HG02798 (cell line): ENCODE measurements around the gene LPIN1.
"Not testable (repeated sequence)": the region's sequence is repeated elsewhere in the genome, so short reads cannot be mapped to it uniquely, and the experiment has no call there.

Experiments
- ATAC-seq: cut with Tn5 transposase; IDR thresholded peaks from one replicate; pipeline ENCODE4 v1.9.1; 2021; ENCODE audit warnings: mild to moderate bottlenecking; ENCODE audit not compliant: unreplicated experiment, poor library complexity

Gene LPIN1

GRCh38 chr2:11828933-11829323, 82.5 kb downstream of the LPIN1 start:
- no peak for ATAC-seq

GRCh38 chr2:11829324-11829946, 83.0 kb downstream of the LPIN1 start:
- peak; percentile 31 for ATAC-seq

- ATAC-seq: peak; percentile 79
Measured at GRCh38 chr2:11829947-11830707, 83.7 kb downstream of the LPIN1 start.

GRCh38 chr2:11830708-11831301, 84.4 kb downstream of the LPIN1 start:
- no peak for ATAC-seq

- no peak for ATAC-seq
Measured at GRCh38 chr2:11831415-11831814, 85.0 kb downstream of the LPIN1 start.

GRCh38 chr2:11832531-11832930, 86.1 kb downstream of the LPIN1 start:
- ATAC-seq: no peak

GRCh38 chr2:11833601-11834000, 87.2 kb downstream of the LPIN1 start:
- ATAC-seq: no peak

GRCh38 chr2:11835403-11835802, 89.0 kb downstream of the LPIN1 start:
- ATAC-seq: no peak

- ATAC-seq: no peak
Measured at GRCh38 chr2:11836647-11837219, 90.3 kb downstream of the LPIN1 start.

- no peak for ATAC-seq
Measured at GRCh38 chr2:11837875-11838734, 91.7 kb downstream of the LPIN1 start.

- ATAC-seq: no peak
Measured at GRCh38 chr2:11839916-11840315, 93.5 kb downstream of the LPIN1 start.

GRCh38 chr2:11842336-11842735, 95.9 kb downstream of the LPIN1 start:
- no peak for ATAC-seq

GRCh38 chr2:11844798-11845197, 98.4 kb downstream of the LPIN1 start:
- not testable (repeated sequence) for ATAC-seq

- ATAC-seq: not testable (repeated sequence)
Measured at GRCh38 chr2:11847935-11848334, 101.5 kb downstream of the LPIN1 start.

- ATAC-seq: no peak
Measured at GRCh38 chr2:11850082-11850481, 103.7 kb downstream of the LPIN1 start.

- no peak for ATAC-seq
Measured at GRCh38 chr2:11852526-11853196, 106.2 kb downstream of the LPIN1 start.

- ATAC-seq: no peak
Measured at GRCh38 chr2:11853197-11853588, 106.8 kb downstream of the LPIN1 start.

- ATAC-seq: no peak
Measured at GRCh38 chr2:11855064-11855760, 108.8 kb downstream of the LPIN1 start.

- no peak for ATAC-seq
Measured at GRCh38 chr2:11856095-11856494, 109.7 kb downstream of the LPIN1 start.
